ENCODE results near the gene BSCL2.
"Not testable (repeated sequence)": the region's sequence is repeated elsewhere in the genome, so short reads cannot be mapped to it uniquely, and the experiment has no call there.

Gene BSCL2

GRCh38 chr11:62719302-62719978, 12.2 kb upstream of the BSCL2 start:
- DNase-seq (ENCODE audit: extremely low read depth in 1 of 2, low read depth in 1 of 2): no peak

- DNase-seq (ENCODE audit: extremely low read depth in 1 of 2, low read depth in 1 of 2): no peak
Measured at GRCh38 chr11:62716816-62717215, 9.6 kb upstream of the BSCL2 start.

GRCh38 chr11:62716206-62716605, 9.0 kb upstream of the BSCL2 start:
- DNase-seq (ENCODE audit: extremely low read depth in 1 of 2, low read depth in 1 of 2): no peak

- DNase-seq (ENCODE audit: extremely low read depth in 1 of 2, low read depth in 1 of 2): no peak
Measured at GRCh38 chr11:62715150-62716130, 8.2 kb upstream of the BSCL2 start.

- DNase-seq (ENCODE audit: extremely low read depth in 1 of 2, low read depth in 1 of 2): no peak
Measured at GRCh38 chr11:62713343-62713742, 6.1 kb upstream of the BSCL2 start.

GRCh38 chr11:62712861-62713260, 5.6 kb upstream of the BSCL2 start:
- no peak for DNase-seq (ENCODE audit: extremely low read depth in 1 of 2, low read depth in 1 of 2)

- no peak for DNase-seq (ENCODE audit: extremely low read depth in 1 of 2, low read depth in 1 of 2)
Measured at GRCh38 chr11:62712276-62712812, 5.1 kb upstream of the BSCL2 start.

GRCh38 chr11:62710001-62710345, 2.7 kb upstream of the BSCL2 start:
- DNase-seq (ENCODE audit: extremely low read depth in 1 of 2, low read depth in 1 of 2): no peak

- DNase-seq (ENCODE audit: extremely low read depth in 1 of 2, low read depth in 1 of 2): peak; percentile 82 to 95
Measured at GRCh38 chr11:62709247-62710000, 2.2 kb upstream of the BSCL2 start.

- DNase-seq (ENCODE audit: extremely low read depth in 1 of 2, low read depth in 1 of 2): peak in 1 of 2 donors; percentile 44
Measured at GRCh38 chr11:62708793-62709192, 1.6 kb upstream of the BSCL2 start.

GRCh38 chr11:62708392-62708791, 1.2 kb upstream of the BSCL2 start:
- no peak for DNase-seq (ENCODE audit: extremely low read depth in 1 of 2, low read depth in 1 of 2)

- DNase-seq (ENCODE audit: extremely low read depth in 1 of 2, low read depth in 1 of 2): no peak
Measured at GRCh38 chr11:62706850-62707247, 375 bp downstream of the BSCL2 start.

GRCh38 chr11:62705880-62706849, 1.1 kb downstream of the BSCL2 start:
- peak; percentile 90 to 91 for DNase-seq (ENCODE audit: extremely low read depth in 1 of 2, low read depth in 1 of 2)

GRCh38 chr11:62705413-62705812, 1.8 kb downstream of the BSCL2 start:
- DNase-seq (ENCODE audit: extremely low read depth in 1 of 2, low read depth in 1 of 2): no peak

- not testable (repeated sequence) for DNase-seq (ENCODE audit: extremely low read depth in 1 of 2, low read depth in 1 of 2)
Measured at GRCh38 chr11:62703921-62704320, 3.3 kb downstream of the BSCL2 start.

GRCh38 chr11:62702246-62702645, 5.0 kb downstream of the BSCL2 start:
- no peak for DNase-seq (ENCODE audit: extremely low read depth in 1 of 2, low read depth in 1 of 2)

GRCh38 chr11:62694455-62695167, 12.6 kb downstream of the BSCL2 start:
- peak in 1 of 2 donors; percentile 63 for DNase-seq (ENCODE audit: extremely low read depth in 1 of 2, low read depth in 1 of 2)

- DNase-seq (ENCODE audit: extremely low read depth in 1 of 2, low read depth in 1 of 2): not testable (repeated sequence)
Measured at GRCh38 chr11:62693624-62694023, 13.6 kb downstream of the BSCL2 start.

All from stimulated activated CD8-positive, alpha-beta memory T cell treated with anti-CD3 and anti-CD28 coated beads, Interleukin-7, amount 100 ng/mL, for 48 hours (primary cell).